Gastroesophageal sphincter (tissue), 3 donors: Measurements from ENCODE around the gene FREM2.

ENCODE experiments used
- CTCF ChIP-seq, 4 experiments: fragments of 200-600 bp in 2 of 4; fragments of 450-650 bp in 2 of 4; sonication (generic) in 1 of 4; IDR thresholded peaks; one replicate each; pipeline ENCODE4 v1.5.1; 2017 to 2019; ENCODE audit warnings: antibody characterized with exemption in 4 of 4, mild to moderate bottlenecking in 2 of 4, moderate library complexity in 2 of 4
- POLR2A ChIP-seq, 2 donors: fragments of 450-650 bp; IDR thresholded peaks; one replicate each; pipeline ENCODE4 v1.6.1; 2017; ENCODE audit warnings: antibody characterized with exemption in 2 of 2, mild to moderate bottlenecking in 2 of 2, moderate library complexity in 1 of 2
- POLR2AphosphoS5 ChIP-seq: sonication (generic); formaldehyde crosslinking; IDR thresholded peaks from one replicate; pipeline ENCODE4 v1.6.1; 2017; ENCODE audit warnings: antibody characterized with exemption

- TF ChIP-seq CTCF (IDR thresholded peaks at IDR 0.05), result peak in 1 of 4 experiments; percentile 18
- TF ChIP-seq POLR2A (IDR thresholded peaks at IDR 0.05), result no peak
- TF ChIP-seq POLR2AphosphoS5, result no peak
Observed at GRCh38 chr13:38872693-38873092, 185.8 kb downstream of the FREM2 start.
